Stimulated activated CD8-positive, alpha-beta memory T cell treated with anti-CD3 and anti-CD28 coated beads, Interleukin-4, amount 100 ng/mL, for 1 hour (primary cell): ENCODE measurements around the gene PDLIM5.

Source experiments
- DNase-seq, 2 donors: peaks; one replicate each; pipeline ENCODE4 v3.0.0-alpha.2; 2020; ENCODE audit warnings: low read depth in 2 of 2, low spot score in 1 of 2

PDLIM5 gene

DNA sequence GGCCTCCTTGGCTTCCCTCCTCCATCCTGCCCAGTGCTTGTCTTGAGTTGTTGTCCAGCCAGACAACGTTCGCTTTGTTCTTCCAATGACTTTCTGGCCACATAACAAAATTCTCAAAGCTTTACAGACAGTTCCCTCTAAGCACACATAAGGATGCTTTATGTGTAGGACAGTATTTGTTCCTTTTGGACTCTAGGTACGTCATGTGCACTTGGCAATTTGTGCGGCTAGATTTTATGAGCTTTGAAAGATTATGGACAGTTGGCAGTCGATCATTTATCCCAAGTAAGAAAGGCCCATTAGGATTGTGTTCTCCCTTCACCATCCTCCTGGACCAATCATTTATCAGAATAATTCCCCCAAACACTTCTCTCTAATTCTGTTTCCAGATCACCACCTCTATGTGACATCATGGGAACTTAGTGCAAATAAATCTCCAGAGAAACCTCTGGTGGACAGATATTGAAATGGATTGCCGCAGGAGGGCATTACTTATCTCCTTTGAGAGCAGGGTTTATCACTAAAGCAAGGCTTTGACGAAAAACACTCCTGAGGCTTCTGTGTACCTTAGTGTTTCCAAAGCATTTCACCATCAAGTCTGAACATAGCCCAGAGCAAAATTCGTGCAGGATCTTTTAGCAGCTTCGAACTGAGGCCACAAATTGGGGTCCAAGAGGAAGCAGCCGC, 228.6 kb downstream of the PDLIM5 start:
- DNase-seq, result no peak

DNA sequence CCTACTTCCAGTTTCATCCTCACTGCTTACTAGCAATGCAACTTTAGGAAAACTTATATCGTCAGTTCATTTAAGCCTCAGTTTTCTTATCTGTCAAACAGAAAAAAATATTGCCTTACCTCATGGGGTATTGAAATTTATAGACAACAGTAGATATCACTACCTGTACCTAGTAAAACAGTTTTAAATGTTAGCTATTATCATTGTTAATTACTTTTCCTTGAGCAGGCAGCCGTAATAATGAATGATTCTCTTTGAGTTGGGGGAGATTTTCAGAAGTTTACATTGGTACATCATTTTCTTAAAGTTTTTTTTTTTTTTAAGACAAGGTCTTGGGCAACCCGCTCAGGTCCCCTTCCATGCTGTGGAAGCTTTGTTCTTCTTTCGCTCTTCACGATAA, 234.3 kb downstream of the PDLIM5 start:
- DNase-seq, result no peak

DNA sequence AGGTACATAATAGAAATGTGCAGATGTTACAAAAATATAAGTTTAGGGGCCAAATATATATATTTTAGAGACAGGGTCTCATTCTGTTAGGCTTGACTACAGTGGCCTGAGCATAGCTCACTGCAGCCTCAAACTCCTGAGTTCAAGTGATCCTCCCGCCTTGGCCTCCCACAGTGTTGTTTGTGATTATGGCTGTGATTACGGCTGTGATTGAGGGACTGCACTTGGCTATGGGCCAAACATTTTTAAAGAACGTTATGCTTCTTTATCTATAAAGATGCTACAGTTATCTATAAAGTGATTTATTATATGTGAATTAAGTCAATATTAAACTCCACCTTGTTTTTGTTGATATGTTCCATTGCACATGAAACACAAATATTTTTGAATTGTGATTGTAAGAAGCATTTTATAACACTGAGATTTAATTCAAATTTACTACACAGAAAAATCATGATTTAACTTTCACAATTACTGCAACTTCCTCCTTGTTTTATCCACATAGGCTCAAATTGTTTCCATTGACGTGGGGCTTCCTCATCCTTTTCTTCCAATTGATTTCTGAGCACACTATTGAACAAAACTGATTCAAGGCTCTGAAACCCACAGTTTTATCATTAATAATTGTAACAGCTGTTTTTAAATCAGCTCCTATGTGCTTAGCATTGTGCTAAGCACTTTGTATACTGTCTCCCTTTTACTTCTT, 237.6 kb downstream of the PDLIM5 start:
- no peak for DNase-seq

DNA sequence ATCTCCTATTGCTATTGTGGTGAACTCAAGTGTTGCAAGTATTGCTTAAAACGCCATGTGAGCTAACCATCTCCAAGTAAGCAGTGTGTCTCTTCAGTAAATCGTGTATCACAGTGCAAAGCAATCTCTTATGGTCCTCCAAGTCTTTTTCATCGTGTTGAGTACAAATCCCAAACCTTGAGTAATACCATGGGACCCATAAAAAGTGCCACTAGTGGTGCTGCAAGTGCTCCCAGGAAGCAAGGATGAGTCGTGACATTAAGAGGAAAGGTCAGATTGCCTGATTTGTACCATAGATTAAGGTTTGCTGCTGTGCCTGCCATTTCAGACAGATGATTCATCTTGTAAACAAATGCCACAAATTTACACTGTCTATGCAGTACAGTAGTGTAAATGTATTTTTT, 239.1 kb downstream of the PDLIM5 start:
- no peak for DNase-seq

DNA sequence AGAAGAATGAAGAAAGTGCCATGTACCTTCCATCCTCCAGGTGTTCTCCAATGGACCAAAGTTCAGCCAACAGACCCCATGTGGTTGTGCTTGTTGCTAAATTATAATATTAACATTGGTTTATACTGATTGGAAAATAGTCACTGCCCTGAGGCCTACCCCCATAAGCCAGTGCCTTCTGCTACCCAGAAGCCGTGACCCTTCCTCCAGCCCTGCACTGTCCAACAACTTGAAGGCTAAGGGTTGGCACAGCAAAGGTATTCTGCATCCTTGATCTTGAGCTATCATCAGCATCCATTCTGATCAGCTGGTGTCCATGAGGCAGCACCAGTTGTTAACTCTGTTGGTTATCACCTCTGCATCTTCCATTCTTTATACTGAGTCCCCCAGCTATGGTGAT, 239.8 kb downstream of the PDLIM5 start:
- DNase-seq, result no peak

DNA sequence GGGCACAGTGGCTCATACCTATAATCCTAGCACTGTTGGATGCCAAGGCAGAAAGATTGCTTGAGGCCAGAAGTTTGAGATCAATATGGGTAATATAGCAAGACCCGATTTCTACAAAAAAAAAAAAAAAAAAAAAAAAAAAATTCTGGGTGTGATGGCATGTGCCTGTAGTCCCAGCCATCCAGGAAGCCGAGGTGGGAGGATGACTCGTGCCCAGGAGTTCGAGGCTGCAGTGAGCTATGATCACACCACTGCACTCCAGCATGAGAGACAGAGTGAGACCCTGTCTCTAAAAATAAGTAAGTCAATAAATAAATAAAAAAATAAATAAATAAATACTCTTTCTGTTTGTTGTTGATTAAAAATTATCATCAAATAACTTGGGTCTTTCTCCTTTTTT, 243.6 kb downstream of the PDLIM5 start:
- no peak for DNase-seq

DNA sequence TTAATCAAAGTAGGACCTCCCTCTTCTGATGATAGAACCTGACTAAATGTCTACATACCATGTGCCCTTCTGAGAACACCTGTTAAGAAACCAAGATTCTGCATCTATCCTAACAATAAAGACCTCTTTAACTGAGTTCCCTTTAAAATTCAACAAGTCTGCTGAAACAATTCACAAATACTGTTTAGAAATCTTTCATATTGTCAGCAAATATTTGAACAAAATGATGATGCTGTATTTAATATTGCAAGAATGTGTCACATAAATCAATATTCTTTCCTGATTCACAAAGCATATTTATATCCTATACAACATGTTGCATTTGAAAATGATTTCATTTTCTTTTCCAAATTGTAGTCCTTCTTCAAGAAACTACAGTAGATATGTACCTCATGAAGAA, 246.4 kb downstream of the PDLIM5 start:
- DNase-seq, result no peak

DNA sequence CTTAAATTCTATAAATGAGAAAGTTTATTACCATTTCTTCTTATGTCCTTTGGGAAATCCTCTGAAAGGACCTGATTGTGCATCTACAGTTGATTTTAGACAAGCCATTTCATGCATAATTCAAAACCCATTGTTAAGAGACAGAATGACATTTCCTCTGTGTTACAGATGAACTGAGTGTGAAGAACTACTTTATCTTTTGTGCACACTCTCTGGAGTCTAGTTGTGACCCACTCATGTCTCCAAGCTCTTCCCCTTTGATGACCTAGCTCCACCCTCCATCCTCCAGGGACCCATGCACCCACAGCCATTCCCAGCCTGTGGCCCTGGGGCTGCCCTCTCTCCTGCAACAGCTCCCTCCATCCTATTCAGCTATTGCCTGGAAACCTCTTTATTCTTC, 248.6 kb downstream of the PDLIM5 start:
- no peak for DNase-seq

DNA sequence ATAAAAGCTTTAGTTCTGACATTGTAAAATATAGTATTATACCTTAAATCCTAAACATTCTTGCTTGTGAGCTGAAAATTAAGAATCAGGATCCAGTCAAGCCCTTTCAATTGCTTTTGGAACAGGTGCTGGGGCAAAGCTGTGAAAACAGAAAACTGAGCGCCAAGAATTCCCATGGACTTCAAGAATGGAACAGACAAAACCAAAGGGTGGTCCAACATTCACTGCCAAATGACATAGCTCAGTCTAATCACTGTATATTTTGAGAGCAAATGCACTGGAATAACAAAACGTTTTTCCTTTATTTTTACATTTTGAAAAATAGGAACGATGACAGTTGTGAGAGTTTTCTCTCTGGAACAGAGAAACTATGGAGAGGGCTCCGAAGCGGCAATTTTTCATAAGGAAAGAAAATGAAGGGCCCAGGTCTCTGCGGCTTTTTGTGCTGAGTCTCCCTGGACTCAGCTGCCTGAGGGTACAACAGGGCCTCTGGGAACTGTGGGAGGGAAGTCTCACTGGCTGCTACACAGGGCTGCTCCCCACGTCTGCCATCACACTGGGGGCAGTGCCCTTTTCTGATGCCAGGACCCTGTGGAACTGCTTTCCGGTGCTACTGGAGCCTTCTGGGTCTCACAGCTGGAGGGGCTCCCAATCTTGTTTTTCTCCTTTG, 250.0 kb downstream of the PDLIM5 start:
- no peak for DNase-seq

DNA sequence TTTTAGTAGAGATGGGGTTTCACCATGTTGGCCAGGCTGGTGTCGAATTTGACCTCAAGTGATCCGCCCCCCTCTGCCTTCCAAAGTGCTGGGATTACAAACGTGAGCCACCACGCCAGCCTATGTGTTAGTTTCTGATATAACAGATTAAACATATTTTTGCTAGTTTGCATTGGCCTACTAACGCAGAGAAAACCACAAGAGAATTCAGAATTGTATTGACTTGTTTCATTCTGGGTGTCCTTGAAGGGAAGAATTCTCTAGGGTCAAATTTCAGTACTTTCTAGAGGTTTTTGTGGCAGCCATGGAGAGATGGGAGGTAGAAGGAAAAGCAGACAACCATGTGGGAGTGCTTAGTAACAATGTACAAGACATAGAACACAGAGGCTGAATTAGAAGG, 259.9 kb downstream of the PDLIM5 start:
- no peak for DNase-seq

DNA sequence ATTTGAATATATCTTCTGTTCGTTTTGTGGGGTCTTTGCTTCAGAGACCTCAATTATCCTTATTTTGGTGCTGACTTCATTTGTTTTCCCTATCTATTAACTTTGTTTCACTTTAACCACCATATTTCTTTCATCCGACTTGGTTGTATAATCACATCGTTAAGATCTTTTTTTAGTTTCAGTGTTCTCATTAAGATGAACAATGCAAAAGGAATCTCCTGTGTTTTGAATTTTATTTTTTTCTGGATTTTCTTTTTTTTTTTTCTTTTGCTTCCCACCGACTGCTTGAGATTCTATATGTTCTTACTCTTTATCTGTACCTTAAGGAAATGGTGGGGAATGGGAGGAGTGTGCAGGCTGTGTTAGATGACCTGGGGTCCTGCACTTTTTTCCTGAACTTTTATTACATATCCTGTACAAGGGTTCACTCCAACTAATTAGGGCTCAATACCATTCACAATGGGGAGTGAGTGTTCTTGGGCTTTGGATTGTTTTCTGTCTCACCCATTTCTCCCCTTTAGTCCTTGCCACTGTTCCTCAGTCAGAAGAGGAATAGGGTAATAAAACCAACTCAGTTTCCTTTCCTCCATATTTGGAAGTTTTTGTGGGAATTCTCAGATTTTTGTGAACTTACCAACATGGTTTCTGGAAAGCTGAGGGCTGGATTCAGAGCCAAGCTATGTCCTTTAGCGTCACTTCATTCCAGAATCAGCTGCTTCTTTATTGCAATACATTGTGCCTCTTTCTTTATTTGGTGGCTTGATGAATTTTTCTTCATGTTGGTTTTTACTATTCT, 262.8 kb downstream of the PDLIM5 start:
- no peak for DNase-seq

DNA sequence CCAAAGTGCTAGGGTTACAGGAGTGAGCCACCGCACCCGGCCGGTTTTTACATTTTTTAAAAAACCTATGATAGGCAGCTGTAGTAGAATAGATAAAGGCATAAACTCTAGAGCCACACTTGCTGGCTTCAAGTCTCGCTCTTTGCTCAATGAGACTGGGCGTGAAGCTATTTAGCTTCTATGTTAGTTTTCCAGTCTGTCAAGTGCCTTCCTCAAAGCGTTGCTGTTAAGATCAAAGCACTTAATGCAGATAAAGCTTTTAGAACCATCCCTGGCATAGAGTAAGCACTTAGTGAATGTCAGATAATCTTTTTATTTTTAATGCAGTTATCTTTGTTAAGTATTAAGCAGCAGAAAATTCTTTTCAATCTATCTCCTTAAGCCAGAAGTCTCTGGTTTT, 264.0 kb downstream of the PDLIM5 start:
- no peak for DNase-seq
